HCT116 (cell line): Measurements from ENCODE around the gene SNRPD2.

Experiments
- POLR2AphosphoS5 ChIP-seq: IDR thresholded peaks from 2 replicates; pipeline ENCODE4 v1.6.1; 2011; ENCODE audit warnings: mild to moderate bottlenecking, low read depth, low read length, moderate library complexity
- SIN3A ChIP-seq: IDR thresholded peaks from 2 replicates; pipeline ENCODE4 v1.6.1; 2012; ENCODE audit warnings: low read depth
- SRF ChIP-seq: IDR thresholded peaks from 2 replicates; pipeline ENCODE4 v1.6.1; 2012; ENCODE audit warnings: low read depth
- YY1 ChIP-seq: IDR thresholded peaks from 2 replicates; pipeline ENCODE4 v1.6.1; 2011; ENCODE audit warnings: low read length, low read depth, moderate library complexity, mild to moderate bottlenecking; ENCODE audit not compliant: insufficient replicate concordance; ENCODE audit errors: extremely low read depth
- TF ChIP-seq, protein P1 (sequence below): IDR thresholded peaks from 2 replicates; pipeline ENCODE4 v1.6.1; 2012; ENCODE audit warnings: low read depth
- TF ChIP-seq, protein P2 (sequence below), 3 experiments: fragments of 200-600 bp in 1 of 3; sonication (generic) in 1 of 3; IDR thresholded peaks in 2 of 3; conservative IDR thresholded peaks in 1 of 3; 2 replicates each; pipeline ENCODE4 v1.5.1; 2012 to 2017; ENCODE audit warnings: low read depth in 2 of 3, low read length in 2 of 3, antibody characterized with exemption in 1 of 3, borderline replicate concordance in 1 of 3, control low read depth in 1 of 3, mild to moderate bottlenecking in 1 of 3, mixed read lengths in 1 of 3, mixed run types in 1 of 3, moderate library complexity in 1 of 3; ENCODE audit not compliant: insufficient read depth in 1 of 3
- TF ChIP-seq, protein P3 (sequence below): IDR thresholded peaks from 2 replicates; pipeline ENCODE4 v1.6.1; 2012

DNA sequence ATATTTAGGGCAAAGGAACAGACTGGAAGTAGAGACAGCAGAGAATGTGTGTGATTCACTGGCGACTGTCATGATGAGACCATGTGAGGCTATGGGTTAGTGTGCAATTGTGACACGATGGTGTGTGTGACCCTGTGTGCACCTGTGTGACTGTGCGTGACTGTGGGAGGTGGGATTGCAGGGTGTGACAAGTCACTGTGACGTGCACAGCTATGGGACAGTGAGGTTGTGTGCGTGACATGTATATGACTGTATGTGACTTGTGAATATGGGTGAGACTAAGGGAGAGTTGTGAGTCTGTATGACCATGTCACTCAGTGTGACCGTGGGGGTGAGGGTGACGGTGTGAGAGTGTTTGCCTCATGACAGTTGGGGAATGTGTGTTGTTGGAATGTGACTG is 27.2 kb downstream of the SNRPD2 start:
- TF ChIP-seq, protein P1, sequence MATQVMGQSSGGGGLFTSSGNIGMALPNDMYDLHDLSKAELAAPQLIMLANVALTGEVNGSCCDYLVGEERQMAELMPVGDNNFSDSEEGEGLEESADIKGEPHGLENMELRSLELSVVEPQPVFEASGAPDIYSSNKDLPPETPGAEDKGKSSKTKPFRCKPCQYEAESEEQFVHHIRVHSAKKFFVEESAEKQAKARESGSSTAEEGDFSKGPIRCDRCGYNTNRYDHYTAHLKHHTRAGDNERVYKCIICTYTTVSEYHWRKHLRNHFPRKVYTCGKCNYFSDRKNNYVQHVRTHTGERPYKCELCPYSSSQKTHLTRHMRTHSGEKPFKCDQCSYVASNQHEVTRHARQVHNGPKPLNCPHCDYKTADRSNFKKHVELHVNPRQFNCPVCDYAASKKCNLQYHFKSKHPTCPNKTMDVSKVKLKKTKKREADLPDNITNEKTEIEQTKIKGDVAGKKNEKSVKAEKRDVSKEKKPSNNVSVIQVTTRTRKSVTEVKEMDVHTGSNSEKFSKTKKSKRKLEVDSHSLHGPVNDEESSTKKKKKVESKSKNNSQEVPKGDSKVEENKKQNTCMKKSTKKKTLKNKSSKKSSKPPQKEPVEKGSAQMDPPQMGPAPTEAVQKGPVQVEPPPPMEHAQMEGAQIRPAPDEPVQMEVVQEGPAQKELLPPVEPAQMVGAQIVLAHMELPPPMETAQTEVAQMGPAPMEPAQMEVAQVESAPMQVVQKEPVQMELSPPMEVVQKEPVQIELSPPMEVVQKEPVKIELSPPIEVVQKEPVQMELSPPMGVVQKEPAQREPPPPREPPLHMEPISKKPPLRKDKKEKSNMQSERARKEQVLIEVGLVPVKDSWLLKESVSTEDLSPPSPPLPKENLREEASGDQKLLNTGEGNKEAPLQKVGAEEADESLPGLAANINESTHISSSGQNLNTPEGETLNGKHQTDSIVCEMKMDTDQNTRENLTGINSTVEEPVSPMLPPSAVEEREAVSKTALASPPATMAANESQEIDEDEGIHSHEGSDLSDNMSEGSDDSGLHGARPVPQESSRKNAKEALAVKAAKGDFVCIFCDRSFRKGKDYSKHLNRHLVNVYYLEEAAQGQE, result no peak
- TF ChIP-seq, protein P2, sequence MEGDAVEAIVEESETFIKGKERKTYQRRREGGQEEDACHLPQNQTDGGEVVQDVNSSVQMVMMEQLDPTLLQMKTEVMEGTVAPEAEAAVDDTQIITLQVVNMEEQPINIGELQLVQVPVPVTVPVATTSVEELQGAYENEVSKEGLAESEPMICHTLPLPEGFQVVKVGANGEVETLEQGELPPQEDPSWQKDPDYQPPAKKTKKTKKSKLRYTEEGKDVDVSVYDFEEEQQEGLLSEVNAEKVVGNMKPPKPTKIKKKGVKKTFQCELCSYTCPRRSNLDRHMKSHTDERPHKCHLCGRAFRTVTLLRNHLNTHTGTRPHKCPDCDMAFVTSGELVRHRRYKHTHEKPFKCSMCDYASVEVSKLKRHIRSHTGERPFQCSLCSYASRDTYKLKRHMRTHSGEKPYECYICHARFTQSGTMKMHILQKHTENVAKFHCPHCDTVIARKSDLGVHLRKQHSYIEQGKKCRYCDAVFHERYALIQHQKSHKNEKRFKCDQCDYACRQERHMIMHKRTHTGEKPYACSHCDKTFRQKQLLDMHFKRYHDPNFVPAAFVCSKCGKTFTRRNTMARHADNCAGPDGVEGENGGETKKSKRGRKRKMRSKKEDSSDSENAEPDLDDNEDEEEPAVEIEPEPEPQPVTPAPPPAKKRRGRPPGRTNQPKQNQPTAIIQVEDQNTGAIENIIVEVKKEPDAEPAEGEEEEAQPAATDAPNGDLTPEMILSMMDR (IDR thresholded peaks at IDR 0.05 in 2 of 3, conservative IDR thresholded peaks at IDR 0.05 in 1 of 3; ENCODE audit: borderline replicate concordance in 1 of 3, insufficient read depth in 1 of 3, low read depth in 2 of 3, low read length in 2 of 3), result no peak
- TF ChIP-seq, protein P3, sequence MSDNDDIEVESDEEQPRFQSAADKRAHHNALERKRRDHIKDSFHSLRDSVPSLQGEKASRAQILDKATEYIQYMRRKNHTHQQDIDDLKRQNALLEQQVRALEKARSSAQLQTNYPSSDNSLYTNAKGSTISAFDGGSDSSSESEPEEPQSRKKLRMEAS, result no peak
- TF ChIP-seq SRF (no peak), YY1 (no peak), SIN3A (no peak), POLR2AphosphoS5 (no peak)
